GM19468 (cell line): ENCODE results near the gene SHLD1.
"Not testable (repeated sequence)": the region's sequence is repeated elsewhere in the genome, so short reads cannot be mapped to it uniquely, and the experiment has no call there.

ENCODE experiments used
- ATAC-seq: cut with Tn5 transposase; IDR thresholded peaks from one replicate; pipeline ENCODE4 v1.9.1; 2021; ENCODE audit warnings: mild to moderate bottlenecking, moderate library complexity, moderate number of reproducible peaks; ENCODE audit not compliant: unreplicated experiment; ENCODE audit errors: extremely low read depth

Gene SHLD1

GRCh38 chr20:5734602-5735001, 15.6 kb upstream of the SHLD1 start:
- ATAC-seq = no peak

- ATAC-seq = no peak
These were observed 14.2 kb upstream of the SHLD1 start for GRCh38 chr20:5735845-5736510.

- no peak for ATAC-seq
These were observed 12.6 kb upstream of the SHLD1 start for GRCh38 chr20:5737619-5737953.

- ATAC-seq = no peak
These were observed 12.2 kb upstream of the SHLD1 start for GRCh38 chr20:5737966-5738365.

GRCh38 chr20:5740643-5741042, 9.6 kb upstream of the SHLD1 start:
- not testable (repeated sequence) for ATAC-seq

GRCh38 chr20:5741089-5741488, 9.1 kb upstream of the SHLD1 start:
- no peak for ATAC-seq

GRCh38 chr20:5742041-5742440, 8.2 kb upstream of the SHLD1 start:
- ATAC-seq = no peak

GRCh38 chr20:5745416-5746030, 4.7 kb upstream of the SHLD1 start:
- no peak for ATAC-seq

GRCh38 chr20:5746064-5746463, 4.1 kb upstream of the SHLD1 start:
- ATAC-seq = no peak

- no peak for ATAC-seq
These were observed 2.0 kb upstream of the SHLD1 start for GRCh38 chr20:5748246-5748645.

GRCh38 chr20:5749512-5749951, 669 bp upstream of the SHLD1 start:
- not testable (repeated sequence) for ATAC-seq

GRCh38 chr20:5751856-5752255, 1.7 kb downstream of the SHLD1 start:
- ATAC-seq = no peak

- no peak for ATAC-seq
These were observed 3.6 kb downstream of the SHLD1 start for GRCh38 chr20:5753814-5754213.

- no peak for ATAC-seq
These were observed 7.7 kb downstream of the SHLD1 start for GRCh38 chr20:5757949-5758348.

- ATAC-seq = no peak
These were observed 16.0 kb downstream of the SHLD1 start for GRCh38 chr20:5766085-5766764.

- ATAC-seq = no peak
These were observed 17.4 kb downstream of the SHLD1 start for GRCh38 chr20:5767493-5768098.

GRCh38 chr20:5770231-5770986, 20.2 kb downstream of the SHLD1 start:
- ATAC-seq = no peak

GRCh38 chr20:5770987-5771318, 20.8 kb downstream of the SHLD1 start:
- no peak for ATAC-seq

- no peak for ATAC-seq
These were observed 22.5 kb downstream of the SHLD1 start for GRCh38 chr20:5772704-5773103.

- ATAC-seq = no peak
These were observed 23.4 kb downstream of the SHLD1 start for GRCh38 chr20:5773589-5773988.

GRCh38 chr20:5776077-5776476, 25.9 kb downstream of the SHLD1 start:
- no peak for ATAC-seq
